HUES48 (cell line): ENCODE data around the gene TMEM53.
A peak's percentile ranks its signal among the peaks of the same experiment; 100 is the strongest.

Source experiments
- H3K27ac ChIP-seq: one replicate; pipeline ENCODE4 v1.7.0; 2013; ENCODE audit warnings: low read depth, low read length, inconsistent platforms
- H3K27me3 ChIP-seq: 2 replicates; pipeline ENCODE4 v1.6.1; 2013; ENCODE audit warnings: mild to moderate bottlenecking, low read length; ENCODE audit not compliant: control insufficient read depth, insufficient read depth
- H3K36me3 ChIP-seq: 2 replicates; pipeline ENCODE4 v1.6.1; 2013; ENCODE audit warnings: low read length; ENCODE audit not compliant: control insufficient read depth, insufficient read depth
- H3K4me1 ChIP-seq: 2 replicates; pipeline ENCODE4 v1.6.1; 2013; ENCODE audit warnings: mild to moderate bottlenecking, low read length; ENCODE audit not compliant: control insufficient read depth, insufficient read depth
- H3K4me3 ChIP-seq: 2 replicates; pipeline ENCODE4 v1.5.1; 2013; ENCODE audit warnings: mild to moderate bottlenecking, low read depth, low read length
- H3K9ac ChIP-seq: 2 replicates; pipeline ENCODE4 v1.6.1; 2013; ENCODE audit warnings: mild to moderate bottlenecking, low read depth, low read length, moderate library complexity
- H3K9me3 ChIP-seq: 2 replicates; pipeline ENCODE4 v1.6.1; 2013; ENCODE audit warnings: low read length; ENCODE audit not compliant: control insufficient read depth, insufficient read depth

TMEM53 gene

DNA sequence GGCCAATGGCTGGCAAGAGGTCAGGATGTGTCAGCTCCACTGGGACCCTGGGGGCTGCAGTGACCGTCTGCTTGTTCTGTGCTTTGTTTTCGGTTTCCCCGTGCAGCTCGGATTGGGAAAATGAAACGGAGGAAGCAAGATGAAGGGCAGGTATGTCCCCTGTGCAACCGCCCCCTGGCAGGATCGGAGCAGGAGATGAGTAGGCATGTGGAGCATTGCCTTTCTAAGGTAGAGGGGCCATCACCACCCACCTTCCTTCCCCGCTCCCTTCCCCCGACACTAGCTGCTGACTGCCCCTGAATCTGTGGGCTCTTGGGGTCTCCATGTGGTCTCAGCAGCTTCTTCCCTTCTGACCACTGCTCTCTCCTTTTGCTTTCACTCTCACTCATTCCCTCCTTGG lies 38.8 kb downstream of the TMEM53 start:
- Histone ChIP-seq H3K9me3 (no peaks in the 10 kb centered on the region), H3K4me3 (no peak overlapping the region), H3K36me3 (peaks cover 74% of the 10 kb centered on the region), H3K27me3 (no peaks in the 10 kb centered on the region), H3K27ac (no peak overlapping the region), H3K9ac (no peak overlapping the region), H3K4me1 (peaks cover 10% of the 10 kb centered on the region)

GRCh38 chr1:44634606-44635189 lies 39.6 kb downstream of the TMEM53 start:
- no peak overlapping the region for H3K9ac ChIP-seq
- peaks cover 69% of the 10 kb centered on the region for H3K36me3 ChIP-seq

GRCh38 chr1:44632598-44632997 lies 41.7 kb downstream of the TMEM53 start:
- H3K36me3 ChIP-seq, result peaks cover 48% of the 10 kb centered on the region
- no peaks in the 10 kb centered on the region for H3K9me3 ChIP-seq
- H3K4me1 ChIP-seq, result peaks cover 10% of the 10 kb centered on the region
- no peaks in the 10 kb centered on the region for H3K27me3 ChIP-seq
- peak overlapping the region; percentile 60 for H3K9ac ChIP-seq
- H3K4me3 ChIP-seq, result peak overlapping the region; percentile 68
- H3K27ac ChIP-seq, result peak overlapping the region; percentile 98

More at GRCh38 chr1:44634606-44635189, 39.6 kb downstream of the TMEM53 start:
- Histone ChIP-seq H3K4me3 (no peak overlapping the region), H3K27ac (no peak overlapping the region), H3K9me3 (no peaks in the 10 kb centered on the region), H3K4me1 (peaks cover 10% of the 10 kb centered on the region), H3K27me3 (no peaks in the 10 kb centered on the region)

- no peaks in the 10 kb centered on the region for H3K27me3 ChIP-seq
- H3K36me3 ChIP-seq, result peaks cover 41% of the 10 kb centered on the region
Observed at GRCh38 chr1:44631647-44632539, 42.4 kb downstream of the TMEM53 start.

GRCh38 chr1:44631333-44631646 lies 43.0 kb downstream of the TMEM53 start:
- Histone ChIP-seq H3K9me3 (no peaks in the 10 kb centered on the region), H3K4me1 (peaks cover 10% of the 10 kb centered on the region), H3K9ac (peak overlapping the region; percentile 87), H3K36me3 (peaks cover 35% of the 10 kb centered on the region), H3K4me3 (peak overlapping the region; percentile 68), H3K27ac (peak overlapping the region; percentile 98), H3K27me3 (no peaks in the 10 kb centered on the region)

More at GRCh38 chr1:44631647-44632539, 42.4 kb downstream of the TMEM53 start:
- H3K9ac ChIP-seq, result peak overlapping the region; percentile 87
- H3K27ac ChIP-seq, result peak overlapping the region; percentile 98
- H3K4me3 ChIP-seq, result peak overlapping the region; percentile 68
- no peaks in the 10 kb centered on the region for H3K9me3 ChIP-seq
- H3K4me1 ChIP-seq, result peaks cover 10% of the 10 kb centered on the region

DNA sequence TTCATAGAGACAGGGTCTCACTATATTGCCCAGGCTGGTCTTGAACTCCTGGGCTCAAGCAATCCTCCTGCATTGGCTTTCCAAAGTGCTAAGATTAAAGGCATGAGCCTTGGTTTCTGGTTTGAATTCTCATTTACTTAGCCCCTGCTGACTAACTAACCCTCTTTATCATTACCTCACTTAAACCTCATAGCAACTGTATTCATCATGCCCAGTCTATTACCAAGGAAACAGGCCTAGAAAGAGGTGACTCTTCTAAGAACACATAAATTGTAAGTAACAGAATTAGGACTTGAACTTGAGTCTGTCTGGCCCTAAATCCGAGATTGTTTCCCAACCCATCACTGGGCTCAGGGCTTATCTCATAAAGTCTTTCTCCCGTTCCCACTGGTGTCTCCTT lies 44.2 kb downstream of the TMEM53 start:
- Histone ChIP-seq H3K4me3 (no peak overlapping the region), H3K9ac (no peak overlapping the region), H3K27me3 (no peaks in the 10 kb centered on the region), H3K27ac (no peak overlapping the region), H3K36me3 (peaks cover 23% of the 10 kb centered on the region), H3K9me3 (no peaks in the 10 kb centered on the region), H3K4me1 (peaks cover 10% of the 10 kb centered on the region)

DNA sequence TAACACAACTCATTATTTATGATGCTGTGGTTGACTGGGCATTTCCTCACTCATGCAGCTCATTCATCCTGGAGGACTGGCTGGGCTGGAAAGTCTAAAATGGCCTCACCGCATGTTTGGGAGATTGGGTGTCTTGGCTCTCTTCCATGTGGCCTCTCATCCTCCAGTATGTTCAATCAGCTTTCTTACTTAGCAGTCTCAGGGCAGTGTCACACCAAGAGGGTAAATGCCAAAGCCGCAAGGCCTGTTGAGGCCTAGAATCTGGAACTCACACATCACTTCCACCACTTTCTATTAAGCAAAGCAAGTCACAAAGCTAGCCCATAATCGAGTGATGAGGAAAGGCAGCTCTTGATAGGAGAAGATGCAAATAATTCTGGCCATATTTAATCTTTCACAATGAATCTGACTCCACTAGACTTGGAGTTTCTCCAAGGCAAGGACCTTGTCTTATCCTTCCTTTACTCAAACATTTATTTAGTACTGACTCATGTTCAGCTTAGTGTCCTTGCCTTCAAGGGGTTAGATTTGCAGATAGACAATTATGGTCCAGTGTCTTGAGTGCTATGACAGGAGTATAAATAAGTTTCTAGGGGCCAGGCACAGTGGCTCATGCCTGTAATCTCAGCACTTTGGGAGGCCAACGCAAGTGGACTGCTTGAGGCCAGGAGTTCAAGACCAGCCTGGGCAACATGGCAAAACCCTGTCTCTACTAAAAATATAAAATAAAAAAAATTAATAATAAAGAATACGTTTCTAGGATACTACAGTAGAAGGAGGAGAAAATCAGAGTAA lies 45.1 kb downstream of the TMEM53 start:
- H3K9ac ChIP-seq, result no peak overlapping the region
- H3K36me3 ChIP-seq, result peaks cover 14% of the 10 kb centered on the region
- H3K27ac ChIP-seq, result no peak overlapping the region
- H3K4me1 ChIP-seq, result peaks cover 10% of the 10 kb centered on the region
- H3K4me3 ChIP-seq, result no peak overlapping the region
- no peaks in the 10 kb centered on the region for H3K27me3 ChIP-seq
- H3K9me3 ChIP-seq, result no peaks in the 10 kb centered on the region

DNA sequence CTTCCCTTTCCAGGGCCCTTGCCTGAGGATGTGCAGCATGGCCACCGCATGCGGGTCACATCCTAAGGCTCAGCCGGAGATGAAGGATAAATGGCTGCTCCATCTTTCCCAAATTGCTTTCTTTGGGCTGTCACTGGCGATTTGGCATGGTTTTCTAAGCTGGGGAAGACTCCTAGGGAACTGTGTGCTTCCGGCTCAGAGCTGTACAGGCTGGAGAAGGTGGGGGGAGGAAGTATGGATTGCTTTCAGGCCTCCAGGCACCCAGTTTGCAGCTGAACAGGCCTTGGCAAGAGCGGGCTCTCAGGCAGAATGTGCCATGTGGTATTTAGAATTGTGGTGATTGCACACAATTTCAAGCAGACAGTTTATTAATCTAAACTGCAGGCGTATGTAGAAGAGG lies 48.9 kb downstream of the TMEM53 start:
- Histone ChIP-seq H3K27ac (no peak overlapping the region), H3K9me3 (no peaks in the 10 kb centered on the region), H3K27me3 (no peaks in the 10 kb centered on the region), H3K4me3 (no peak overlapping the region), H3K9ac (no peak overlapping the region), H3K36me3 (no peaks in the 10 kb centered on the region), H3K4me1 (no peaks in the 10 kb centered on the region)

GRCh38 chr1:44624268-44624901 lies 49.9 kb downstream of the TMEM53 start:
- H3K4me1 ChIP-seq, result no peaks in the 10 kb centered on the region
- H3K36me3 ChIP-seq, result no peaks in the 10 kb centered on the region
- H3K9ac ChIP-seq, result no peak overlapping the region
- no peaks in the 10 kb centered on the region for H3K27me3 ChIP-seq
- H3K4me3 ChIP-seq, result no peak overlapping the region
- H3K27ac ChIP-seq, result no peak overlapping the region
- no peaks in the 10 kb centered on the region for H3K9me3 ChIP-seq

DNA sequence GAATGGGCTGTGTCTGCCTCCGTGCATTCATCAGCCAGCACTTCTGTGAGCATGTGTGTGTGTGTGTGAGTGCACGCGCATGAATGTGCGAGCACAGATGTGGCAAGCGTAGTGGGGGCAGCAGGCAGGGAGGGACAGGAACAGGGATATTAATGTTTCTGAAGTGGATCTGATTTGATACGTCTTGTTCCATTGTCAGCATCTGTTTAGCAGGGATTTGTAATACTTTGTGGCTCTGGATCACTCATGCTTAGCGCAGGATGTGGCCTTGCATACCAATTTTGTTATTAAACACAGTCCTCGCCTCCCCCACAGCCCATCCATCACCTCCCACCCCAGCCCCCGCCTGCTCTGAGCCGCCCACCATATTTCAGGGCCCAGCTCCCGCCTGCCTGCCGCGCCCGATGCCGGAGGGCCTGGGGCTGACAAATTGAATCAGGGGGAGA lies 52.4 kb downstream of the TMEM53 start:
- H3K4me1 ChIP-seq, result no peaks in the 10 kb centered on the region
- no peak overlapping the region for H3K27ac ChIP-seq
- H3K27me3 ChIP-seq, result peaks cover 15% of the 10 kb centered on the region; the same call in 1 of the 2 replicates
- H3K4me3 ChIP-seq, result no peak overlapping the region
- H3K9me3 ChIP-seq, result no peaks in the 10 kb centered on the region
- no peaks in the 10 kb centered on the region for H3K36me3 ChIP-seq
- H3K9ac ChIP-seq, result no peak overlapping the region
